IMR-90 (cell line): ENCODE results near the gene ZNF618. TPM values are rescaled to one million over a fixed set of nuclear protein-coding genes. Genes with fewer than 3 reads are reported as not detected.

Experiments used
- ATAC-seq: fragments of 200-7000 bp; cut with Tn5 transposase; 2 replicates; pipeline ENCODE4 v1.9.1; 2020; ENCODE audit warnings: low read depth, mild to moderate bottlenecking, moderate library complexity
- BruUV-seq: library from RNA; stranded (reverse); fragments of 400-500 nt; replicated peaks from 2 replicates; lab custom pipeline; 2021; lab: Mats Ljungman, UMichigan
- CTCF ChIA-PET: fragments of 300-600 bp; formaldehyde crosslinking; extraction: SDS; loops from one replicate; lab custom pipeline; 2021; ENCODE audit warnings: antibody characterized with exemption; lab: Yijun Ruan, JAX
- POLR2A ChIA-PET: fragments of 300-600 bp; sonication (Branson Sonifier 250); formaldehyde crosslinking; loops from one replicate; lab custom pipeline; 2022; ENCODE audit warnings: antibody characterized with exemption; ENCODE audit not compliant: unreplicated experiment; lab: Charles Lee
- DNase-seq: peaks from one replicate; pipeline ENCODE4 v3.0.0; 2013
- H2AFZ ChIP-seq: replicated peaks from 2 replicates; pipeline ENCODE3; 2013; ENCODE audit warnings: low read length, mild to moderate bottlenecking; ENCODE audit not compliant: poor library complexity
- H2AK5ac ChIP-seq: 2 replicates; pipeline ENCODE4 v1.6.1; 2013; ENCODE audit warnings: low read depth, low read length, inconsistent platforms
- H2AK9ac ChIP-seq: replicated peaks from 2 replicates; pipeline ENCODE3; 2013; ENCODE audit warnings: mild to moderate bottlenecking, low read depth, low read length, moderate library complexity; ENCODE audit not compliant: poor library complexity
- H2BK120ac ChIP-seq: 2 replicates; pipeline ENCODE4 v1.6.1; 2013; ENCODE audit warnings: low read depth, low read length, inconsistent platforms
- H2BK15ac ChIP-seq: 3 replicates; pipeline ENCODE4 v1.6.1; 2013; ENCODE audit warnings: low read depth, low read length, inconsistent platforms
- H2BK20ac ChIP-seq: 2 replicates; pipeline ENCODE4 v1.6.1; 2013; ENCODE audit warnings: low read depth, mild to moderate bottlenecking, inconsistent platforms, low read length, moderate library complexity
- H2BK5ac ChIP-seq: 2 replicates; pipeline ENCODE4 v1.6.1; 2013; ENCODE audit warnings: mild to moderate bottlenecking, low read depth, low read length, inconsistent platforms; ENCODE audit not compliant: poor library complexity, severe bottlenecking
- H3K14ac ChIP-seq: replicated peaks from 2 replicates; pipeline ENCODE4 v1.6.1; 2013; ENCODE audit warnings: low read depth, low read length, inconsistent platforms
- H3K18ac ChIP-seq: 2 replicates; pipeline ENCODE4 v1.6.1; 2013; ENCODE audit warnings: low read depth, low read length, control low read depth
- H3K23ac ChIP-seq: 2 replicates; pipeline ENCODE4 v1.6.1; 2013; ENCODE audit warnings: low read depth, low read length, inconsistent platforms
- H3K27ac ChIP-seq: 2 replicates; pipeline ENCODE4 v1.5.1; 2013; ENCODE audit warnings: mild to moderate bottlenecking, control low read depth, low read length; ENCODE audit not compliant: insufficient read depth
- H3K27me3 ChIP-seq: 2 replicates; pipeline ENCODE4 v1.6.1; 2013; ENCODE audit warnings: low read length; ENCODE audit not compliant: control insufficient read depth, insufficient read depth
- H3K36me3 ChIP-seq: 2 replicates; pipeline ENCODE4 v1.6.1; 2013; ENCODE audit warnings: low read length, mixed read lengths; ENCODE audit not compliant: control insufficient read depth, insufficient read depth
- H3K4ac ChIP-seq: 2 replicates; pipeline ENCODE4 v1.6.1; 2013; ENCODE audit warnings: low read depth, low read length, inconsistent platforms
- H3K4me1 ChIP-seq: 2 replicates; pipeline ENCODE4 v1.6.1; 2013; ENCODE audit warnings: low read length, mixed read lengths; ENCODE audit not compliant: control insufficient read depth, insufficient read depth
- H3K4me2 ChIP-seq: 2 replicates; pipeline ENCODE4 v1.6.1; 2013; ENCODE audit warnings: low read depth, mild to moderate bottlenecking, control low read depth, low read length, moderate library complexity
- H3K4me3 ChIP-seq: 2 replicates; pipeline ENCODE4 v1.5.1; 2013; ENCODE audit warnings: low read depth, mild to moderate bottlenecking, control low read depth, low read length, moderate library complexity; ENCODE audit not compliant: insufficient read depth
- H3K56ac ChIP-seq: 2 replicates; pipeline ENCODE4 v1.6.1; 2013; ENCODE audit warnings: low read length, inconsistent platforms; ENCODE audit not compliant: insufficient read depth; ENCODE audit errors: extremely low read depth
- H3K79me1 ChIP-seq, 2 experiments: 2 replicates each; pipeline ENCODE4 v1.6.1; 2013; ENCODE audit warnings: low read length in 2 of 2, inconsistent platforms in 1 of 2, low read depth in 1 of 2
- H3K9ac ChIP-seq: 2 replicates; pipeline ENCODE4 v1.6.1; 2013; ENCODE audit warnings: low read depth, low read length, control low read depth
- H3K9me1 ChIP-seq: 2 replicates; pipeline ENCODE4 v1.6.1; 2013; ENCODE audit warnings: low read length, inconsistent platforms; ENCODE audit not compliant: insufficient read depth
- H3K9me3 ChIP-seq: 2 replicates; pipeline ENCODE4 v1.6.1; 2013; ENCODE audit warnings: low read length; ENCODE audit not compliant: control insufficient read depth, insufficient read depth
- H4K20me1 ChIP-seq: 2 replicates; pipeline ENCODE4 v1.6.1; 2013; ENCODE audit warnings: low read length, inconsistent platforms; ENCODE audit not compliant: insufficient read depth
- H4K5ac ChIP-seq: 2 replicates; pipeline ENCODE4 v1.6.1; 2013; ENCODE audit warnings: mild to moderate bottlenecking, low read depth, low read length, control low read depth
- H4K8ac ChIP-seq, 2 experiments: 2 replicates each; pipeline ENCODE4 v1.6.1; 2013; ENCODE audit warnings: low read depth in 2 of 2, low read length in 2 of 2, control low read depth in 1 of 2, inconsistent platforms in 1 of 2
- H4K91ac ChIP-seq: 2 replicates; pipeline ENCODE4 v1.6.1; 2013; ENCODE audit warnings: low read depth, low read length, inconsistent platforms; ENCODE audit not compliant: insufficient read depth
- BHLHE40 ChIP-seq: fragments of 150-350 bp; IDR thresholded peaks from 2 replicates; pipeline ENCODE4 v1.6.1; 2016; ENCODE audit warnings: mild to moderate bottlenecking, low read depth, low read length
- CEBPB ChIP-seq: IDR thresholded peaks from 2 replicates; pipeline ENCODE4 v1.6.1; 2012; ENCODE audit warnings: low read depth, low read length, improper control_type of control experiment
- CHD1 ChIP-seq: IDR thresholded peaks from 2 replicates; pipeline ENCODE4 v1.6.1; 2012; ENCODE audit warnings: low read depth, low read length, improper control_type of control experiment
- FOS ChIP-seq: fragments of 150-350 bp; IDR thresholded peaks from 2 replicates; pipeline ENCODE4 v1.6.1; 2016; ENCODE audit warnings: low read depth, low read length
- MAFK ChIP-seq: IDR thresholded peaks from 2 replicates; pipeline ENCODE4 v1.6.1; 2012; ENCODE audit warnings: low read depth, low read length, improper control_type of control experiment
- MAZ ChIP-seq: IDR thresholded peaks from 2 replicates; pipeline ENCODE4 v1.6.1; 2012; ENCODE audit warnings: low read depth, mild to moderate bottlenecking, low read length, improper control_type of control experiment, moderate library complexity, borderline replicate concordance
- MXI1 ChIP-seq: IDR thresholded peaks from 2 replicates; pipeline ENCODE4 v1.6.1; 2012; ENCODE audit warnings: low read depth, mild to moderate bottlenecking, low read length, moderate library complexity, borderline replicate concordance
- NFE2L2 ChIP-seq: fragments of 150-350 bp; IDR thresholded peaks from 2 replicates; pipeline ENCODE4 v1.6.1; 2016; ENCODE audit warnings: low read depth, mild to moderate bottlenecking, low read length
- RCOR1 ChIP-seq: IDR thresholded peaks from 2 replicates; pipeline ENCODE4 v1.6.1; 2012; ENCODE audit warnings: mild to moderate bottlenecking, low read length, improper control_type of control experiment; ENCODE audit not compliant: insufficient replicate concordance
- WGBS, 2 experiments: methylation state at CpG; one replicate each; pipeline versions ENCODE4 v1.1.5 to v1.1.7; 2013; ENCODE audit warnings: missing lambda C conversion rate in 2 of 2; ENCODE audit not compliant: insufficient read length in 1 of 2; ENCODE audit errors: extremely low coverage in 2 of 2; 5-methylcytosine and 5-hydroxymethylcytosine counted together
- dilution Hi-C: fragments of 300-500 bp; cut with HindIII; formaldehyde crosslinking; loops from one replicate; pipeline ENCODE4 v1.14.3; 2018; ENCODE audit warnings: low sequenced_read_pairs; ENCODE audit not compliant: unreplicated experiment
- in situ Hi-C: fragments of 300-500 bp; cut with MboI; formaldehyde crosslinking; loops from 3 replicates; pipeline ENCODE4 v1.14.3; 2019; ENCODE audit warnings: low sequenced_read_pairs, inconsistent platforms, mixed read lengths
- intact Hi-C: fragments of 100-400 bp; cut with micrococcal nuclease; formaldehyde crosslinking; loops from 2 replicates; pipeline ENCODE4 v1.10.0; 2022
- polyA plus RNA-seq, 3 experiments: library from polyadenylated mRNA; depleted of rRNA; stranded (reverse); fragments of >200 nt; gene quantifications; 2 replicates each; pipeline ENCODE4 v1.2.3, GENCODE V29; 2012; ENCODE audit warnings: low replicate concordance in 1 of 3
- total RNA-seq: library from RNA; depleted of rRNA; stranded (reverse); fragments of >200 nt; gene quantifications from 2 replicates; pipeline ENCODE4 v1.2.3, GENCODE V29; 2012

ZNF618 gene
- total and polyA plus RNA-seq, 2 of the 4 experiments (the other 2 are of a cell fraction): 8.2 to 9.4 TPM

GRCh38 chr9:114027159-114027862 lies 151.2 kb downstream of the ZNF618 start:
- no peaks in the 10 kb centered on the region for H3K27me3 ChIP-seq
- intact Hi-C loops (no loop called here), in situ Hi-C loops (no loop called here), dilution Hi-C loops (no loop called here)
- no peak overlapping the region for H2BK20ac ChIP-seq
- H3K56ac ChIP-seq: no peak overlapping the region
- H3K4ac ChIP-seq: no peak overlapping the region
- no peak overlapping the region for H3K14ac ChIP-seq
- H4K5ac ChIP-seq: no peak overlapping the region
- POLR2A ChIA-PET: no interaction called here
- no peak overlapping the region for H3K23ac ChIP-seq
- peaks cover 8% of the 10 kb centered on the region for H3K9me3 ChIP-seq
- H2AFZ ChIP-seq: no peak overlapping the region
- no peaks in the 10 kb centered on the region; the same call in 1 of the 2 replicates for H4K20me1 ChIP-seq
- no peak overlapping the region for H2BK120ac ChIP-seq
- H3K4me1 ChIP-seq: no peaks in the 10 kb centered on the region
- H3K4me3 ChIP-seq: no peak overlapping the region
- no peak overlapping the region for H4K91ac ChIP-seq
- CTCF ChIA-PET: interaction anchor here (1.1 kb wide), 1 partner anchor 150 kb away, joined by 3 read pairs; no protein-coding TSS in a partner anchor
- no peak overlapping the region for H3K4me2 ChIP-seq
- H2AK9ac ChIP-seq: no peak overlapping the region
- no peak overlapping the region for H2BK15ac ChIP-seq
- H2AK5ac ChIP-seq: no peak overlapping the region
- BruUV-seq: no TSS peak
- no peak overlapping the region for H4K8ac ChIP-seq
- H3K79me1 ChIP-seq: peaks cover 0 to 7% of the 10 kb centered on the region in 2 experiments; a peak in 3 of 4 replicates
- WGBS, 2 experiments: 100% methylated on average over 3 of the region's 13 CpGs; no CpG with 5 or more reads in 1 of the 2 experiments
- ATAC-seq (no peak), DNase-seq (no peak)
- peaks cover 50% of the 10 kb centered on the region for H3K36me3 ChIP-seq
- H3K9me1 ChIP-seq: peaks cover 9% of the 10 kb centered on the region
- H3K9ac ChIP-seq: no peak overlapping the region
- no peak overlapping the region for H3K27ac ChIP-seq
- TF ChIP-seq CEBPB (no peak), MXI1 (no peak), FOS (no peak), CHD1 (no peak), BHLHE40 (no peak), MAZ (no peak), NFE2L2 (no peak), MAFK (no peak), RCOR1 (no peak)
- H3K18ac ChIP-seq: no peak overlapping the region
- H2BK5ac ChIP-seq: no peak overlapping the region
